ENCODE measurements around the gene SNX3.
"Not testable (repeated sequence)": the region's sequence is repeated elsewhere in the genome, so short reads cannot be mapped to it uniquely, and the experiment has no call there.

Gene SNX3

DNA sequence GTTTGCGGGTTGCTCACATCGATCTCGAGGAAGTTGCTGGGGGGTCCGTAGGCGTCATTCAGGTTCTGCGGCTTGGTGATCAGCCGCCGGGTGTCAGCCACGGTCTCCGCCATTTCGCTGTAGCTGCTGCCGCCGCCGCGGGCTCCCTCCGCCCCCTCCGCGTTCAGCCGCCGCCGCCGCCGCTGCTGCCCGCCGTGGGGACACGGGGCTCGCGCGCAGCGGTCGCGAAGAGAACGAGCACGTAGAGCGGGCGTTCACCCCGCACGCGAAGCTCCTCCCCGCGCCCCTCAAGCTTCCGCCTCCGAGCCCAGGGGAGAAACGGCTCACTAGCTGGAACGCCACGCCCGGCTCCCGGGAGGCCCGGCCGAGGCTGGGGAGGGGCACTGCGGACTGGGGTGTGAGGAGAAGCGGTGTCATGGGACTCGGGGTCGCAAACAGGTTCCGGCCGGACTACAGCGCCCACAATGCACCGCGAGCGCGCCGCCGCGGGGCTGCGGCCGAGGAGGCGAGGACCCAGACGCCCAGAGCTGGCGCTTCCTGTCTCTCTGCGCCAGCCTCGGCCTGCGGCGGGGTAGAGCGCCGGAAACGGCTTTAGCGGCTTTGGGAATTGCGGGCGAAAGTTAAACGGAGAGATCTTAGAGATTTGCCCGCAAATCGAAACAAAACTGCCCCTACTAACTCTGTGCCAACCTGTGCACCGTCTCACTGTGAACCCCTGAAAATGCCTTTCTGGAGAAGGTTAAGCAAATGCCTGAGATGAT is at the start of gene SNX3:
TSS of gene SNX3 (minus strand) at position 232 of the 761 bp plus-strand sequence. CDS start at position 113, 119 bp downstream.
- peak; percentile 93 for DNase-seq

DNA sequence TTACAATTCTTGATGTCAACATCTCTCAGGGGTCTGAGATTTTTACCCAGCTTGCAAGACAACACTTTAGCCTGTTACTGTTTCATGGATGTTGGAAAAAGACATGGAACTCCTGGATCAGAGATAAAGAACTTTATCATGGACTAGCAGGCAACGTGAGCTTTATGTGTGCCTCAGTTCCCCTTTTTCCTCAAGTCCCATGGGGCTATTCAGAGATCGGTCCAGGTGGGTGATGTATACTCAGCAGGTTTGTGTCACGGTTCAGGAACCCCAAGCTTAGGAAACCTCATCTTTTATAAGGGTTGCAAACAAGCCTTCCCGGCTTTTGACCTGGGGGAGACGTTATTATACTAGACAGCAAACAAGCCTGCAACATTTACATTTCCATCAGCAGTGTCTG is 49.0 kb upstream of the SNX3 start:
- DNase-seq: no peak

DNA sequence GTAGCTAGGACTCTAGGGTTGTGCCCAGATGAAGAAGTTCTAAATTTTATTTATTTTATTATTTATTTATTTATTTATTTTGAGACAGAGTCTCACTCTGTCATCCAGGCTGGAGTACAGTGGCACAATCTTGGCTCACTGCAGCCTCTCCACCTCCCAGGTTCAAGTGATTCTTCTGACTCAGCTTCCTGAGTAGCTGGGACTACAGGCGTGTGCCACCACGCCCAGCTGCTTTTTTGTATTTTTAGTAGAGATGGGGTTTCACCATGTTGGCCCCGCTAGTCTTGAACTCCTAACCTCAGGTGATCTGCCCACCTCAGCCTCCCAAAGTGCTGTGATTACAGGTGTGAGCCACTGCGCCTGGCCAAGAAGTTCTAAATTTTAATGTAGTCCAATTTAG is 47.8 kb upstream of the SNX3 start:
- not testable (repeated sequence) for DNase-seq

DNA sequence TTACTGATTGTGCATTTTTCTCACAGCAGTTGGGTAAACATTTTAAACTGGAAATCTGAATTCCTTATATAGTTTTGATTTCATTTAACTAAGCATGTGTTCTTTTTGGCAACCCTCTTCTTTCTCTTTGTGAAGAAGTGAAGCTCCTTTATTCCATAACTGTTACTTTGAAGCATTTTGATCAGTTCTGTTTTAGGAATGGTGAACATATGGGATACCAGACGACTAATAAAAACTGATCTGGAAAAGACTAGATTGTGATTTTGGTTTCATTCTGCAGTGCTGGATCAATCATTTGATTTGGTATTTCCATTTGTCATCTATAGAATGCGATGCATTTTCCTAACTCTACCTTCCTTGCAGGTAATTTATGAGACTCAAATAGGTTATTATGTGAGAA is 43.8 kb upstream of the SNX3 start:
- no peak for DNase-seq

DNA sequence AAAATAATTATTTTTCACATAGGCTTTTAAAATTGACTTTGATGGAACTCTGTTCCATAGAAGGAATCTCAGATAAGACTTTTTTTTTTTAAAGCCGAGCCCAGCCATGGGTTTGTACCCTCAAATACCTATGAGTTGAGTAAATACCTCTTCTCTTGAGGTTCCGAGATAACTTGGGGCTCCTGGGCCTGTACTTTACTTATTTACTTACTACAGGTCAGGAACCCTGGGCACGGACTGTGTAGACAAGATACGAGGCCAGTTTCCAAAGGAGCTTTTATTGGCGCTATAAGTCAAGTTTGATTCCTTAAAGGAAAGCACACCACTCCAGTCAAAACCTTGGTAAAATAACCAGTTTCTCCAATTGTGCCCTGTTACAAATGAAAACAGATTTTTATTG is 41.5 kb upstream of the SNX3 start:
- DNase-seq: no peak

DNA sequence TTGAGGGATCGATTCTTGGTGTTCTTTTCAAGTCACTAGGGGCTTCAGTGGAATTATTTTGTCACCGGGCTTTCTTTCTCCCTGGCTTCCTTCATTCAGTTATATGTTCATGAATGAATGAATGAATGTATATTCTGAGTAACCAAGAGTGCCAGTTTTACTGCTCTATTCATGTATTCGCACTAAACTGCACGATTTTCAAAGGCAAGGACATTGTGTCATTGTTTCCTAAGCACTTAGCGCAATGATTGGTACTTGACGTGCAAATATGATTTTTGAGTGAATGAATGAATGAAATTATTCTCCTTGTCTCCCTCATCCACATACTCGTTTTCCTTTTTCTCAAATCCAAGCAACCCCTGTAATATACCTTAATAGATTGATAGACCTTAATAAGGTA is 34.8 kb upstream of the SNX3 start:
- DNase-seq: no peak

DNA sequence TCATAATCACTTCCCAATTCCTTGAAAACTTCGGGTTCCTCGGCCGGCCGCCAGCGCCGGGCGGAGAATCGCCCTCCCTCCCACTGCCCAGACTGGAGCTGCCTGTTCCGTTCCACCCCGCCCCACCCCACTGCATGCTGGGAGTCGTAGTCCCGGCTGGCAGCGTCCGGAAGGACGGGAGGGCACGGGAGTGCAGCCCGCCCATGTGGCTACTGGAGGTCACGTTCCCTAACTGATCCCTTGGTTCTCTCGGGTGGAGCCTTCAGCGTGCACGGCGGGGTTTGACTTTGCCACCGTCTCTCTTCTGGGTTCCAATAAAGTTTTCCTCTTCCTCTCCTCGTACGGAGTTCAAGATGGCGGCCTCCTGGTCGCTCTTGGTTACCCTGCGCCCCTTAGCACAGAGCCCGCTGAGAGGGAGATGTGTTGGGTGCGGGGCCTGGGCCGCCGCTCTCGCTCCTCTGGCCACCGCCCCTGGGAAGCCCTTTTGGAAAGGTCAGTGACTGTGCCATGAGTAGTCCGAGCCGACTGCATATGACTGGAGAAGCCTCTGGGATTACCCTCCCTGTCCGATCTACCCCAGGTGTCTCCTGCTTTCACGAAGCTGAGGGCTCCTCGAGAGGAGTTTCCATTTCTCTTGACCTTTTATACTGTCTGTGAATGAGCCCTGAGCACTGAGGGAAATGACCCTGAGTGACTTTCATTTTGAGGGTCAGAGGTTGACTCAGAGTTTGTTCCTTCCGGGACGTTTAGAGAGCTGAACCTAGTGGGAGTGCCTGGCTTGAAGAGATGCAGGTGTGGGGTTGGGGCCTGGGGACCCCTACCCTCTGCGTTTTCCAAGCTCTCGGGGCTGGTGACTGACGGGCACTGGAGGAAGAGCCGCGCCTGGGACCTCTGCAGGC is 34.1 kb upstream of the SNX3 start, which contains the start of gene AFG1L:
TSS of gene AFG1L (plus strand) at position 328 of the 899 bp plus-strand sequence. CDS start at position 354, 26 bp downstream.
- DNase-seq: peak; percentile 85

DNA sequence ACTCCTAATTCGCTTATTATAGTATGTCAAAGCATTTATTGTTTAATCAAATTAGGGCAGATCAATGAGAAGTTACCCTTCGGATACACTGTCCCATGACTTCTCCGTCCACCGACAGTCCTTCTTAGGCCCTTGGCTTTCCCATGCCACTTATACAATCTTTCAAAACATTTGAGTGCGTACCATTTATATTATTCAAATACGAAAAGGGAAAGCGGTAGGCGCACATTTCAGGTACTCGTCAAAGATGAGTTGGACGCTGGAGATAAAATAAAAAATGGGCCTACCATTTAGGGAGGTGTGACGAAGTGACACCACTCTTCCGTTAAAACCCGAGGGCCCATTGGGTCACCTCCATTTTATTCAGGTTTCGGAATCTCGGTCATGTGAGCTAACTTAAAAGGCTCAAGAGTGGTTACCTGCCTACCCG is 33.5 kb upstream of the SNX3 start:
- no peak for DNase-seq

DNA sequence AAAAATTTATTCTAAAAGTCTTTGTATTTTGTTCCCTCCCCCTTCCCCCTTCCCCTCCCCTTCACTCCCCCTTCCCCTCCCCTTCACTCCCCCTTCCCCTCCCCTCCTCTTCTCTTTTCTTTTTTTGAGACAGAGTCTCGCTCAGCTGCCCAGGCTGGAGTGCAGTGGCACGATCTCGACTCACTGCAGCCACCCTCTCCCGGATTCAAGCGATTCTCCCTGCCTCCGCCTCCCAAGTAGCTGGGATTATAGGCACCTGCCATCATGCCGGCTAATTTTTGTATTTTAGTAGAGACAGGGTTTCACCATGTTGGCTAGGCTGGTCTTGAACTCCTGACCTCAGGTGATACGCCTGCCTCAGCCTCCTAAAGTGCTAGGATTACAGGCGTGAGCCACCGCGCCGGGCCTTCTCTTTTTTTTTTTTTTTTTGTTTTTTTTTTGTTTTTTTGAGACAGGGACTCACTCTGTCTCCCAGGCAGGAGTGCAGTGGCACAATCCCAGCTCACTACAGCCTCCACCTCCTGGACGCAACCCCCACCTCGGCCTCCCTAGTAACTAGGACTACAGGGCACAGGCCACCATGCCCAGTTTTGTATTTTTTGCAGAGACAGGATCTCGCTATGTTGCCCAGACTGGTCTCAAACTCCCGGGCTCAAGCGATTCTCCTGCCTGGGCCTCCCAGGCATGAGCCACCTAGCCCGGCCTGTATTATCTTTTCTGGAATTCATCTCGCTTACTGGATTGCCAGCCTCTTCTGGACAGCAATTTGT is 32.9 kb upstream of the SNX3 start:
- DNase-seq: no peak

DNA sequence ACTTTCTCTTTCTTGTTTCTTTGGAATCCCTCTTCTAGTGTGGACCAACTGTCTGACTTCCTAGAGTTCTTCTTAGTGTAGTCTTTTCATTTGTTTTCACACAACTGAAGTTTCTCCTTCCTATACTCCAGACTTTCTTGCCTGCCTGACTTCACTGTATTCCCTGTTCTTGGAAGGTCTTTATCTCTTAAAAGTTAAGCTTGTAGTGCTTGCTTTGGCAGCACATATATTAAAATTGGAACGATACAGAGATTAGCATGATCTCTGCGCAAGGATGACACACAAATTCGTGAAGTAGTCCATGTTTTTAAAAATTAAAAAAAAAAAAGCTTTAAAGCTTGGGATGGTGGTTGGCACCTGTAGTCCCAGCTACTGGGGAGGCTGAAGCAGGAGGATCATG is 31.7 kb upstream of the SNX3 start:
- DNase-seq: not testable (repeated sequence)

DNA sequence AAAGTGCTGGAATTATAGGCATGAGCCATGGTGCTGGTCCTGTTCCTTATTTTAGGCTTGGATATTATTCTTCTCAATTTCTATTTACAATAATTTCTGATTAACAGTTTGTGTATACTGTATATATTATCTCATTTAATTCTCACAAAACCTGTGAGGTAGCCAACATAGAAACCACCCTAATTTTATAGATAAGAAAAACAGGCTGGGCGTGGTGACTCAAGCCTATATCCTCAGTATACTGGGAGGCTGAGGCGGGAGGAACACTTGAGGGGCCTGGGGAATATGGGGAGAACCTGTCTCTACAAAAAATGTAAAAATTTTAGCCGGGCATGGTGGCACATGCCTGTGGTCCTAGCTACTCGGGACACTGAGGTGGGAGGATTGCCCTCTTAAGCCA is 30.3 kb upstream of the SNX3 start:
- no peak for DNase-seq

DNA sequence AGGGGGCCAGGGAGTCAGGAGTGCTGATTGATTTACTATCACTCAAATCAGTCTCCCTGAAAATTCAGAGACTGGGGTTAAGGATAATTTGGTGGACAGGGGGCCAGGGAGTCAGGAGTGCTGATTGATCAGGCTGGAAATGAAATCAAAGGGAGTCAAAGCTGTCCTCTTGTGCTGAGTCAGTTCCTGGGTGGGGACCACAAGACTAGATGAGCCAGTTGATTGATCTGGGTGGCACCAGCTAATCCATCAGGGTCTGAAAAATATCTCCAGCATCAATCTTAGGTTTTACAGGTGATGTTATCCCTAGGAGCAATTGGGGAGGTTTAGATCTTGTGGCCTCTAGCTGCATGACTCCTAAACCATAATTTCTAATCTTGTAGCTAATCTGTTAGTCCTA is 27.9 kb upstream of the SNX3 start:
- DNase-seq: no peak

DNA sequence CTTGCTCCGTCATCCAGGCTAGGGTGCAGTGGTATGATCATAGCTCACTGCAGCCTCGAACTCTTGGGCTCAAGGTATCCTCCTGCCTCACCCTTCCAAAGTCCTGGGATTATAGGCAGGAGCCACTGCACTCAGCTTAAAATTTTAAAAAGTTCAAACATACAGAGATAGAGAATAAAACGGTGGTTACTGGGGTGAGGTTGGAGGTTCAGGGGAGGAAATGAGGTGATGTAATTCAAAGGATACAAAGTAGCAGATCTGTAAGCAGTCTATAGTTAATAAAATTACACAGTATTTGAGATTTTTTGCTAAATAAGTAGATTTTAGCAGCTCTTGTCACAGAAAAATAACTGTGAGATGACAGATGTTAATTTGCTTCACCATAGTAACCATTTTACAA is 26.5 kb upstream of the SNX3 start:
- no peak for DNase-seq

DNA sequence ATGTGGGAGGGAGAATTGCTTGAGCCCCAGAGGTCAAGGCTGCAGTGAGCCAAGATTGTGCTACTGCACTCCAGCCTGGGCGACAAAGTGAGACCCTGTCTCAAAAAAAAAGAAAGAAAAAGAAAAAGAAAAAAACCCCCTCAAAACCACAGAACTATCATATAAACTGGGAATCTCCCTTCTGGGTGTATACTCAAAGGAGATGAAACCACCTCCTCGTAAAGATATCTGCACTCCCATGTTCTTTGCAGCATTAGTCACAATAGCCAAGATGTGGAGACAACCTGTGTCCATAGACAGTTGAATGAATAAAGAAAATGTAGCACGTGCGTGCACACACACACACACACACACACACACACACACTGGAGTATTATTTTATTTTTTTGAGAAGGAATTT is 25.5 kb upstream of the SNX3 start:
- no peak for DNase-seq

DNA sequence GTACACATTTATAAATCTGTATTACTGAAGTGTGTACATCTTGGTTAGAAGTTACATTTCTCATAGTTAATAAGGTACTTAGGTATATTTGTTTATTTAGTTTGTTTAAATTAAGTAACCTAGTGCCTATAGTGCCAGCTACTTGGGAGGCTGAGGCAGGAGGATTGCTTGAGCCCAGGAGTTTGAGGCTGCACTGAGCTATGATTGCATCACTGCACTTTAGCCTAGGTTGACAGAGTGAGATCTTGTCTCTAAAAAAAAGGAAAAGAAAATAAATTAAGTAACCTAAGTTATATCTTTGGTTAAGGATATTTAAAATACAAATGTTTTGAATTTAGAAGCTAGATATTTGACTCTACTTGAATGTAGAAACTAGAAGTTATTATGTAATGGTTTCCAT is 24.5 kb upstream of the SNX3 start:
- no peak for DNase-seq

DNA sequence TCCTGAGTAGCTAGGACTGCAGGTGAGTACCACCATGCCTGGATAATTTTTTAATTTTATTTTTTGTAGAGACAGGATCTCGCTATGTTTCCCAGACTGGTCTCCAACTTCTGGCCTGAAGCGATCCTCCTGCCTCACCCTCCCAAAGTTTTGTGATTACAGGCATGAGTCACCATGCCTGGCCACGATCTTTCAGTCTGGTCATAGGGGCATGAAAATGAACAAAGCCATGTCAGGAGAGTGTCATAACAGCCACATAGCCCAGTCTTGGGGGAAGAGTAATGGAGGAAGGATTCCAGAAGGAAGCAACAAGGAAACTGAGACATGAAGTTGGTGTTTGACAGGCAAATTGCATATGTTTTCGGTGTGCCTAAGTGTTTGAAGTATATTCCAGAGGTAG is 17.0 kb upstream of the SNX3 start:
- DNase-seq: no peak

DNA sequence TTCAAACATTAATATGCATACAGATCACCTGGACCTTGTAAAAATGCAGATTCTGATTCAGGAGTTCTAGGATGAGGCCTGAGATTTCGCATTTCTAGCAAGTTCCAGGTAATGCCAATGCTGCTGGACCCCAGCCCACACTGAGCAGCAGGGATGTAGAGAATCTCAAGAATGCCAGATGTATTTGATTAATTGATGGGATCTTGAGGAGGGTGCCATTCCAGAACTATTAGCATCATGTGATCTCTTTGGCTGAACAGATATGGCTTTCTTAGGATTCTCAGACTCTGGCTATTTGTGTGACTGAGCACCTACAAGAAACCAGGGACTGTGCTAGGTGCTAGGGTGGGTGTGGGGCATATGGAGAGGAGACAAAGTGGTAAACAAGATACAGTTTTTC is 16.5 kb upstream of the SNX3 start:
- no peak for DNase-seq

DNA sequence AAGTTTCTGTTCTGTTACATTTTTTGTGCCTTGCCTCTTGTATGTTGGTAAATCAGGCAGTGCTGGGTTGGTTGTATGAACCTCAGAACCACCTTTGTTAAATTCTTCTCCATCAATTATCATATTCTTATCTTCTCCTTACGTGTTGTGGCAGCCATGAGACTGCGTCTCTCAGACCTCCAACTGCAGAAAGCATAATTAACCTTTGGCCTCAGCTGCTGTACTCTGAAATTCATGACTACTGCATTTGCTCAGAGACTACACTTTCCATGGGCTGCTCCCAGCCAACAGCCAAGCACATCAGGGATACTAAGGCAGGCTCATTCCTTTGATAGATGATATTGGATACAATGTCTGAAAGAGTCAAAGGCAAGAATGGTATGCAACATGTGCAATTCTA is 15.1 kb upstream of the SNX3 start:
- no peak for DNase-seq

DNA sequence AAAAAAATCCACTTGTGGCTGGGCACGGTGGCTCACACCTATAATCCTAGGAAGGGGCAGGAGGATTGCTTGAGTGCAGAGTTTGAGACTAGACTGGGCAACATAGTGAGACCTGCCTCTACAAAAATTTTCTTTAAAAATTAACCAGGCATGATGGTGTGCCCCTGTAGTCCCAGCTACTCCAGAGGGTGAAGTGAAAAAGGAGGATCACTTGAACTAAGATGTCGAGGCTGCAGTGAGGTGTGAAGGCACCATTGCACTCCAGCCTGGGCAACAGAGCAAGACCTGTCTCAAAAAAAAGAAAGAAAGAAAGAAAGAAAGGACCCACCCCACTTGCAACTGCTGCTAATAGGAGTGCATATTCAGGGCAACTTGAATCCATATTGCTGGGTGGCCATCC is 13.7 kb upstream of the SNX3 start:
- no peak for DNase-seq

DNA sequence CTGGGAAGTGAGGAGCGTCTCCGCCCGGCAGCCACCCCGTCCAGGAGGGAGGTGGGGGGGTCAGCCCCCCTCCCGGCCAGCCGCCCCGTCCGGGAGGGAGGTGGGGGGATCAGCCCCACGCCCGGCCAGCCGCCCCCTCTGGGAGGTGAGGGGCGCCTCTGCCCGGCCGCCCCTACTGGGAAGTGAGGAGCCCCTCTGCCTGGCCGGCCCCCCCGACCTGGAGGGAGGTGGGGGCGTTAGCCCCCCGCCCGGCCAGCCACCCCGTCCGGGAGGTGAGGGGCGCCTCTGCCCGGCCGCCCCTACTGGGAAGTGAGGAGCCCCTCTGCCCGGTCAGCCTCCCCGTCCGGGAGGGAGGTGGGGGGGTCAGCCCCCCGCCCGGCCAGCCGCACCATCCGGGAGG is 9.1 kb upstream of the SNX3 start:
- not testable (repeated sequence) for DNase-seq

DNA sequence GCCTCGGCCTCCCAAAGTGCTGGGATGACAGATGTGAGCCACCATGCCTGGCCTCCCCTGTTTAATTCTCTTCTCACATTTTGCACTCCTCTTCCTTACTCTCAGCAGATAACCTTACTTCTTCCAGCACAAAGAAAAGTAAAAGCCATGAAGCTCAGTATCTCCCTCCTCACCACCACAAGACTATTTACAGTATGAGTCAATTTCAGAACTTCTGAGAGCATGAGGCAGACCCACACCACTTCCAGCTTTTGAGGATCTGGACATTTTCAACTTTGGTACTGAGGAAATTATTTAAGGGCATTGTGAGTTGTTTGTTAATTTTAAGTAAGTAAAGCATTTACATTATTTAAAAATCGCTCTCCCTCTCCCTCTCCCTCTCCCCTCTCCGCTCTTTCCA is 8.0 kb upstream of the SNX3 start:
- no peak for DNase-seq

DNA sequence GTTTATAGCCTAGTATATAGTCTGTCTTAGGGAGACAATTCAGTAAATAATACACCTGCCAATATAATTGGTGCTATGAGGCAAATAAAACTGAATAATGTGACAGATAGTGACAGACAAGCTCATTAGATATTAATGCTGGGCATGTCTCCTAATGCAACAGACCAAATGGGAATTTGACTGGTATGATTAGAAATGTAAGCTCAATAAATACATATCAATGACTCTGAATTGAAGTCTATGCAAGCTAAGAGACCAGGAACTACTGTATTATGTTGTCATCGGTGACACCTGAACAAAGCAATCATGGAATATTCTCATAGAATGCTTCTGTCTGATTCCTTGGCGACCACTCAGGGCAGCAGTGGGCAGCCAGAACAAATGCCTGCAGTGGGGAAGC is 2.5 kb upstream of the SNX3 start:
- no peak for DNase-seq

DNA sequence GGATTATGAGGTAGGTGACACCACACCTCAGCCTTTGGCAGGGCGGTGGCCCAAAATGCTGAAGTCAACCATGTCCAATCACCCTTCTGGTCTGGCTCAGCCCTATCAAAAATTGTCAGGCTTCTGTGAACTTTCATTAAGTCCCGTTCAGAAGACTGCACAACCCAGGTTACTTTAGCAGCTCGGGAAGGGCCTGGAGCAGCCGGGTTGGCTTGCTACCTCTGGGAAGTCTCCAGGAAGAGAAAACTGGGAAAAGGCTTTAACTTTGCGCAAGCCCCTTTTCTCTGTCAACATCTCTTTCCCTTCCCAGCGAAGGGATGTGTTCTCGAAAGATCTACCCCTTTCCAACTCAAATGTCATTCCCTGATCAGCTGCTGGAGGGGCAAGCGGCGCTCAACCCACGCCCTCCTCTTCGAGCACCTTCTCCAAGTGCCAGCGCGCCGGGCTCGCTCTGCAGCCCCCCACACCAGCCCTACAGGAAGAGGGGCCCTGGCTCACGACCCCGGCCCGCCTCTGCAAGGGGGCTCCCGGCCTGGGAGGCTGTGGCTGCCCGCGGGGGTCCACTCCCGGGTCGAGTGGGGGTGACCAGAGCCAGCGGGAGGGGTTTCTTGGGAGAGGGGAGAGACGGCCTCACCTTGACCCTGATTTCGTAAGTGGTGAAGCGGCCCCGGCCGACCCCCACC is 573 bp downstream of the SNX3 start:
- peak; percentile 54 for DNase-seq
